H1 (cell line): ENCODE measurements around the gene ATF7IP2. TPM values are rescaled to one million over a fixed set of nuclear protein-coding genes. Genes with fewer than 3 reads are reported as not detected.
A peak's percentile ranks its signal among the peaks of the same experiment; 100 is the strongest.

Experiments used
- CTCF ChIA-PET: fragments of 300-600 bp; sonication (Branson Sonifier 250); formaldehyde crosslinking; loops from one replicate; lab custom pipeline; 2021; ENCODE audit not compliant: partially characterized antibody; lab: Charles Lee
- POLR2A ChIA-PET: fragments of 300-600 bp; sonication (Branson Sonifier 250); formaldehyde crosslinking; loops from one replicate; lab custom pipeline; 2021; ENCODE audit warnings: inconsistent platforms; ENCODE audit not compliant: partially characterized antibody; lab: Charles Lee
- DNase-seq, 2 experiments: peaks; one replicate each; pipeline versions ENCODE4 v3.0.0 to v3.0.0-alpha.2; 2010 to 2022; ENCODE audit warnings: low spot score in 2 of 2, low read depth in 1 of 2, mixed read lengths in 1 of 2
- FAIRE-seq: peaks from 2 replicates; lab custom pipeline; 2011; peaks lifted over from hg19 to GRCh38; lab: Jason Lieb, UNC
- H2AFZ ChIP-seq: 2 replicates; pipeline ENCODE4 v1.8.1; 2012; ENCODE audit warnings: low read length, inconsistent platforms
- H2AK5ac ChIP-seq: 2 replicates; pipeline ENCODE4 v1.6.1; 2013; ENCODE audit warnings: low read depth, low read length
- H2BK120ac ChIP-seq: replicated peaks from 2 replicates; pipeline ENCODE3; 2013; ENCODE audit warnings: low read depth, low read length, inconsistent platforms
- H2BK12ac ChIP-seq: 2 replicates; pipeline ENCODE4 v1.6.1; 2013; ENCODE audit warnings: low read depth, low read length
- H2BK15ac ChIP-seq: 2 replicates; pipeline ENCODE4 v1.6.1; 2013; ENCODE audit warnings: low read length
- H2BK20ac ChIP-seq: 2 replicates; pipeline ENCODE4 v1.6.1; 2013; ENCODE audit warnings: low read length
- H2BK5ac ChIP-seq: 2 replicates; pipeline ENCODE4 v1.6.1; 2013; ENCODE audit warnings: low read depth, low read length
- H3K14ac ChIP-seq: 2 replicates; pipeline ENCODE4 v1.6.1; 2013; ENCODE audit warnings: inconsistent platforms; ENCODE audit not compliant: insufficient read length
- H3K18ac ChIP-seq: 2 replicates; pipeline ENCODE4 v1.6.1; 2013; ENCODE audit warnings: low read length; ENCODE audit errors: extremely low read depth
- H3K23ac ChIP-seq: 2 replicates; pipeline ENCODE4 v1.6.1; 2013; ENCODE audit warnings: inconsistent platforms; ENCODE audit not compliant: insufficient read length
- H3K23me2 ChIP-seq: 2 replicates; pipeline ENCODE4 v1.6.1; 2013; ENCODE audit warnings: low read depth, low read length
- H3K27ac ChIP-seq: 2 replicates; pipeline ENCODE4 v1.6.1; 2011; ENCODE audit warnings: low read depth, low read length, inconsistent platforms
- H3K27me3 ChIP-seq, 4 experiments: replicated peaks in 1 of 4; 1 replicate in 1 of 4; 2 replicates in 3 of 4; pipeline versions ENCODE4 v1.6.1 to v1.8.1; 2011 to 2013; ENCODE audit warnings: low read length in 3 of 4, mild to moderate bottlenecking in 3 of 4, inconsistent platforms in 2 of 4, mixed read lengths in 2 of 4, moderate library complexity in 1 of 4; ENCODE audit not compliant: control insufficient read depth in 3 of 4, insufficient read depth in 3 of 4; ENCODE audit errors: extremely low read depth in 1 of 4
- H3K36me3 ChIP-seq, 4 experiments: 2 replicates each; pipeline versions ENCODE4 v1.6.1 to v1.8.1; 2011 to 2013; ENCODE audit warnings: mild to moderate bottlenecking in 4 of 4, low read length in 3 of 4, moderate library complexity in 2 of 4, control low read depth in 1 of 4, inconsistent platforms in 1 of 4; ENCODE audit not compliant: insufficient read depth in 4 of 4, control insufficient read depth in 2 of 4
- H3K4ac ChIP-seq: replicated peaks from 2 replicates; pipeline ENCODE3; 2013; ENCODE audit warnings: low read length, low read depth, mixed read lengths, inconsistent platforms; ENCODE audit not compliant: insufficient read length
- H3K4me1 ChIP-seq, 4 experiments: replicated peaks in 1 of 4; 1 replicate in 1 of 4; 2 replicates in 3 of 4; pipeline versions ENCODE4 v1.6.1 to v1.8.1; 2011 to 2013; ENCODE audit warnings: low read length in 3 of 4, inconsistent platforms in 2 of 4, mixed read lengths in 1 of 4; ENCODE audit not compliant: insufficient read depth in 4 of 4, control insufficient read depth in 3 of 4
- H3K4me2 ChIP-seq, 2 experiments: 2 replicates each; pipeline versions ENCODE4 v1.6.1 to v1.8.1; 2011 to 2013; ENCODE audit warnings: low read depth in 2 of 2, low read length in 2 of 2, control low read depth in 1 of 2, inconsistent platforms in 1 of 2, mild to moderate bottlenecking in 1 of 2; ENCODE audit not compliant: insufficient read depth in 1 of 2
- H3K4me3 ChIP-seq, 4 experiments: fragments of 200-600, 300-600 bp in 1 of 4; sonication (generic), shearing (Covaris generic), sonication (Bioruptor Twin) in 1 of 4; 2 replicates each; pipeline versions ENCODE4 v1.5.1 to v1.8.1; 2011 to 2016; ENCODE audit warnings: low read length in 4 of 4, low read depth in 3 of 4, control low read depth in 2 of 4, inconsistent platforms in 2 of 4, mild to moderate bottlenecking in 2 of 4, mixed read lengths in 1 of 4, moderate library complexity in 1 of 4; ENCODE audit not compliant: insufficient read depth in 2 of 4; ENCODE audit errors: extremely low read depth in 1 of 4
- H3K56ac ChIP-seq: replicated peaks from 2 replicates; pipeline ENCODE3; 2013; ENCODE audit warnings: low read depth, mild to moderate bottlenecking, mixed read lengths, low read length, inconsistent platforms; ENCODE audit not compliant: insufficient read length
- H3K79me1 ChIP-seq: 2 replicates; pipeline ENCODE4 v1.6.1; 2013; ENCODE audit warnings: low read depth, low read length, control low read depth
- H3K79me2 ChIP-seq, 2 experiments: 2 replicates each; pipeline versions ENCODE4 v1.6.1 to v1.8.1; 2012 to 2013; ENCODE audit warnings: low read length in 2 of 2, mild to moderate bottlenecking in 2 of 2, inconsistent platforms in 1 of 2; ENCODE audit not compliant: insufficient read depth in 2 of 2, control insufficient read depth in 1 of 2
- H3K9ac ChIP-seq, 4 experiments: replicated peaks in 1 of 4; 1 replicate in 1 of 4; 2 replicates in 3 of 4; pipeline versions ENCODE4 v1.6.1 to v1.8.1; 2011 to 2013; ENCODE audit warnings: low read depth in 3 of 4, low read length in 3 of 4, control low read depth in 2 of 4, mild to moderate bottlenecking in 2 of 4, moderate library complexity in 2 of 4, inconsistent platforms in 1 of 4; ENCODE audit errors: extremely low read depth in 1 of 4
- H3K9me3 ChIP-seq, 2 experiments: 2 replicates each; pipeline versions ENCODE4 v1.6.1 to v1.8.1; 2012 to 2013; ENCODE audit warnings: mild to moderate bottlenecking in 2 of 2, moderate library complexity in 2 of 2, control low read depth in 1 of 2, inconsistent platforms in 1 of 2, low read depth in 1 of 2, low read length in 1 of 2, mixed read lengths in 1 of 2; ENCODE audit not compliant: insufficient read depth in 2 of 2
- H4K20me1 ChIP-seq, 2 experiments: replicated peaks in 1 of 2; 2 replicates each; pipeline versions ENCODE3 to v1.8.1; 2011 to 2013; ENCODE audit warnings: inconsistent platforms in 2 of 2, low read length in 2 of 2, mild to moderate bottlenecking in 1 of 2; ENCODE audit not compliant: insufficient read depth in 2 of 2, control insufficient read depth in 1 of 2
- H4K5ac ChIP-seq: 2 replicates; pipeline ENCODE4 v1.6.1; 2013; ENCODE audit warnings: low read length, low read depth, mixed read lengths, inconsistent platforms; ENCODE audit not compliant: insufficient read length
- H4K8ac ChIP-seq: 2 replicates; pipeline ENCODE4 v1.8.0; 2013; ENCODE audit warnings: mild to moderate bottlenecking, moderate library complexity, low read length, inconsistent platforms; ENCODE audit not compliant: insufficient read depth; ENCODE audit errors: extremely low read depth
- H4K91ac ChIP-seq: replicated peaks from 2 replicates; pipeline ENCODE3; 2013; ENCODE audit warnings: low read length, mixed read lengths, inconsistent platforms; ENCODE audit not compliant: insufficient read length
- ASH2L ChIP-seq: fragments of 200-600, 300-600 bp; sonication (generic); IDR thresholded peaks from one replicate; pipeline ENCODE4 v1.7.1; 2017; ENCODE audit warnings: low read length
- BACH1 ChIP-seq: IDR thresholded peaks from 2 replicates; pipeline ENCODE4 v1.6.1; 2012; ENCODE audit warnings: low read length, improper control_type of control experiment
- CEBPB ChIP-seq: IDR thresholded peaks from 2 replicates; pipeline ENCODE4 v1.6.1; 2012; ENCODE audit warnings: low read depth, low read length
- KDM5A ChIP-seq: fragments of 200-600 bp; IDR thresholded peaks from 2 replicates; pipeline ENCODE4 v1.7.1; 2012; ENCODE audit warnings: mild to moderate bottlenecking, low read length, inconsistent platforms, mixed read lengths
- NANOG ChIP-seq: IDR thresholded peaks from 2 replicates; pipeline ENCODE4 v1.6.1; 2011; ENCODE audit warnings: low read length, low read depth, mild to moderate bottlenecking, inconsistent platforms; ENCODE audit not compliant: insufficient read depth, poor library complexity, severe bottlenecking
- RAD21 ChIP-seq, 2 experiments: IDR thresholded peaks in 1 of 2; conservative IDR thresholded peaks in 1 of 2; 2 replicates each; pipeline ENCODE4 v1.6.1; 2011; ENCODE audit warnings: low read depth in 2 of 2, low read length in 2 of 2, improper control_type of control experiment in 1 of 2, inconsistent platforms in 1 of 2, mild to moderate bottlenecking in 1 of 2, moderate library complexity in 1 of 2
- RFX5 ChIP-seq: IDR thresholded peaks from 2 replicates; pipeline ENCODE4 v1.6.1; 2011; ENCODE audit warnings: low read depth, low read length, improper control_type of control experiment, borderline replicate concordance
- SAP30 ChIP-seq: fragments of 300-600 bp; sonication (generic); IDR thresholded peaks from 2 replicates; pipeline ENCODE4 v1.7.1; 2012; ENCODE audit warnings: low read length, moderate library complexity, mild to moderate bottlenecking, inconsistent platforms; ENCODE audit not compliant: insufficient read depth, insufficient replicate concordance
- SIX5 ChIP-seq: IDR thresholded peaks from 2 replicates; pipeline ENCODE4 v1.6.1; 2011; ENCODE audit warnings: mild to moderate bottlenecking, low read depth, low read length
- SUZ12 ChIP-seq: fragments of 200-600 bp; sonication (generic); IDR thresholded peaks from 2 replicates; pipeline ENCODE4 v1.6.1; 2012; ENCODE audit warnings: mild to moderate bottlenecking, inconsistent platforms, low read length, moderate library complexity, mixed read lengths
- WGBS, 2 experiments: shearing (Covaris generic) in 1 of 2; methylation state at CpG; one replicate each; pipeline versions ENCODE4 v1.1.6 to v1.1.7; 2013 to 2015; ENCODE audit warnings: low lambda C conversion rate in 2 of 2, mixed read lengths in 2 of 2, inconsistent platforms in 1 of 2, low coverage in 1 of 2, missing lambda C conversion rate in 1 of 2; ENCODE audit not compliant: insufficient replicate concordance in 2 of 2, insufficient coverage in 1 of 2, insufficient read length in 1 of 2; ENCODE audit errors: extremely low coverage in 1 of 2, missing lambda C conversion rate in 1 of 2; 5-methylcytosine and 5-hydroxymethylcytosine counted together
- polyA plus RNA-seq, 7 experiments: library from polyadenylated mRNA; depleted of rRNA in 3 of 7; stranded (reverse) in 5 of 7; unstranded in 2 of 7; fragments of >200 nt in 5 of 7; fragments of 200-250 nt in 2 of 7; gene quantifications; 1 replicate in 5 of 7; 2 replicates in 1 of 7; 4 replicates in 1 of 7; pipeline versions ENCODE4 v1.2.1 to v1.2.3, GENCODE V29; 2011 to 2013; ENCODE audit warnings: missing spikeins in 2 of 7, mixed read lengths in 2 of 7
- total RNA-seq: library from RNA; stranded (reverse); fragmentation: NEBNext Ultra II Directional; extraction: Animal tissue kit (Norgen Biotek cat#: 25700); gene quantifications from 2 replicates; pipeline ENCODE4 v1.2.1, GENCODE V29; 2021
- TF ChIP-seq, protein P1 (sequence below): IDR thresholded peaks from 2 replicates; pipeline ENCODE4 v1.6.1; 2012; ENCODE audit warnings: inconsistent platforms

ATF7IP2 gene
- total and polyA plus RNA-seq, 2 of the 8 experiments (the other 6 are each of a cell fraction or from before 2014, with no cell fraction given): 28.7 to 32.8 TPM

DNA sequence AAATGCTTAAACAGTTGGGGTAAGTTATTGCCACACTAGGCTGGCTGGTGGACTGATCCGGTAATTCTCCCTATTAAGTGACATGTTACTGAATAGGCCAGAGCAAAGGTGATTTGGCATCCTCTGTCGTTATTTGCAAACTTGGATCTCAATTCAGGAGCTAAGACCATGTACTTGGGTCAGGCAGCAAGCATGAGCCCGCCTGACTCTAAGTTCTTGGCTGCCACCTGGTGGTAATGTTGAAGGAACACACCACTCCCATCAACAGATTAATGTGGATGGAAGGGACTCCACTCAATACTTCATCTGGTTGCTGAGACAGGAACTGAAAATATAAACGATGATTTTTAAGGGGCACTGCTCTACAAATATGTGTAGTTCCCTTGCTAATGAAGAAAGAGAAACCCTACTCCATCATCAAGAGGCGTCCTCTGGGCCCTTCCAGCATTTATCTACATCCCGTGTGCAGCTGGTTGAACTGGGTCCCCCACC is 123.7 kb downstream of the ATF7IP2 start:
- no peaks in the 10 kb centered on the region for H3K36me3 ChIP-seq
- CTCF ChIA-PET: interaction anchor here (0.6 to 1.9 kb wide), 33 partner anchors 12 to 1361 kb away, joined by 3 to 12 read pairs (median 4); partner anchors contain the start of gene TEKT5
- POLR2A ChIA-PET: no interaction called here
- no peak for TF ChIP-seq RFX5
- TF ChIP-seq ASH2L: no peak
- TF ChIP-seq BACH1: no peak
- peak; percentile 34 for TF ChIP-seq NANOG
- TF ChIP-seq SUZ12: no peak
- TF ChIP-seq CEBPB: no peak
- peak; percentile 97 for TF ChIP-seq RAD21 (IDR thresholded peaks at IDR 0.05 in 1 of 2, conservative IDR thresholded peaks at IDR 0.05 in 1 of 2; ENCODE audit: low read depth in 2 of 2, low read length in 2 of 2)
- TF ChIP-seq, protein P1, sequence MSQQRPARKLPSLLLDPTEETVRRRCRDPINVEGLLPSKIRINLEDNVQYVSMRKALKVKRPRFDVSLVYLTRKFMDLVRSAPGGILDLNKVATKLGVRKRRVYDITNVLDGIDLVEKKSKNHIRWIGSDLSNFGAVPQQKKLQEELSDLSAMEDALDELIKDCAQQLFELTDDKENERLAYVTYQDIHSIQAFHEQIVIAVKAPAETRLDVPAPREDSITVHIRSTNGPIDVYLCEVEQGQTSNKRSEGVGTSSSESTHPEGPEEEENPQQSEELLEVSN: no peak
- TF ChIP-seq SIX5: no peak
- TF ChIP-seq SAP30: no peak
- TF ChIP-seq KDM5A: no peak

More for the DNA sequence above, 123.7 kb downstream of the ATF7IP2 start:
- H2AFZ ChIP-seq: no peak overlapping the region
- no peaks in the 10 kb centered on the region for H3K79me2 ChIP-seq
- H3K4me1 ChIP-seq: peaks cover 0 to 9% (median 3%) of the 10 kb centered on the region in 4 experiments; a peak in 4 of 7 replicates
- no peak overlapping the region for H2BK12ac ChIP-seq
- H4K91ac ChIP-seq: no peak overlapping the region
- no peak overlapping the region for H3K23ac ChIP-seq
- no peaks in the 10 kb centered on the region for H3K27me3 ChIP-seq
- no peaks in the 10 kb centered on the region for H3K79me1 ChIP-seq
- H3K4ac ChIP-seq: no peak overlapping the region
- H2BK20ac ChIP-seq: no peak overlapping the region
- H2BK5ac ChIP-seq: no peak overlapping the region
- H4K20me1 ChIP-seq: no peaks in the 10 kb centered on the region
- H2BK15ac ChIP-seq: no peak overlapping the region
- no peak overlapping the region for H4K8ac ChIP-seq
- FAIRE-seq: peak; percentile 94
- no peak overlapping the region for H3K4me3 ChIP-seq
- WGBS, 2 experiments: 31% methylated on average over 6 of the region's 6 CpGs; no CpG with 5 or more reads in 1 of the 2 experiments
- no peaks in the 10 kb centered on the region for H3K23me2 ChIP-seq
- no peak overlapping the region for H3K4me2 ChIP-seq
- no peaks in the 10 kb centered on the region for H3K9me3 ChIP-seq
- H3K9ac ChIP-seq: no peak overlapping the region
- H3K18ac ChIP-seq: no peak overlapping the region
- no peak overlapping the region for H2BK120ac ChIP-seq
- DNase-seq: peak; percentile 33 to 63
- no peak overlapping the region for H2AK5ac ChIP-seq
- no peak overlapping the region for H3K27ac ChIP-seq
- H3K56ac ChIP-seq: no peak overlapping the region
- no peak overlapping the region for H3K14ac ChIP-seq
- no peak overlapping the region for H4K5ac ChIP-seq
